Testis (tissue), 2 donors: ENCODE measurements around the gene BTBD6.

Source experiments
- POLR2A ChIP-seq: fragments of 450-650 bp; IDR thresholded peaks from one replicate; pipeline ENCODE4 v1.6.1; 2017; ENCODE audit warnings: antibody characterized with exemption, mild to moderate bottlenecking, moderate library complexity
- TF ChIP-seq, protein P1 (sequence below), 3 experiments: fragments of 450-650 bp in 2 of 3; fragments of 200-600 bp in 1 of 3; sonication (generic) in 1 of 3; IDR thresholded peaks; one replicate each; pipeline ENCODE4 v1.5.1; 2016 to 2019; ENCODE audit warnings: antibody characterized with exemption in 3 of 3, mild to moderate bottlenecking in 2 of 3, moderate library complexity in 1 of 3

GRCh38 chr14:105251920-105252319 lies 3.6 kb downstream of the BTBD6 start:
- TF ChIP-seq, protein P1, sequence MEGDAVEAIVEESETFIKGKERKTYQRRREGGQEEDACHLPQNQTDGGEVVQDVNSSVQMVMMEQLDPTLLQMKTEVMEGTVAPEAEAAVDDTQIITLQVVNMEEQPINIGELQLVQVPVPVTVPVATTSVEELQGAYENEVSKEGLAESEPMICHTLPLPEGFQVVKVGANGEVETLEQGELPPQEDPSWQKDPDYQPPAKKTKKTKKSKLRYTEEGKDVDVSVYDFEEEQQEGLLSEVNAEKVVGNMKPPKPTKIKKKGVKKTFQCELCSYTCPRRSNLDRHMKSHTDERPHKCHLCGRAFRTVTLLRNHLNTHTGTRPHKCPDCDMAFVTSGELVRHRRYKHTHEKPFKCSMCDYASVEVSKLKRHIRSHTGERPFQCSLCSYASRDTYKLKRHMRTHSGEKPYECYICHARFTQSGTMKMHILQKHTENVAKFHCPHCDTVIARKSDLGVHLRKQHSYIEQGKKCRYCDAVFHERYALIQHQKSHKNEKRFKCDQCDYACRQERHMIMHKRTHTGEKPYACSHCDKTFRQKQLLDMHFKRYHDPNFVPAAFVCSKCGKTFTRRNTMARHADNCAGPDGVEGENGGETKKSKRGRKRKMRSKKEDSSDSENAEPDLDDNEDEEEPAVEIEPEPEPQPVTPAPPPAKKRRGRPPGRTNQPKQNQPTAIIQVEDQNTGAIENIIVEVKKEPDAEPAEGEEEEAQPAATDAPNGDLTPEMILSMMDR (IDR thresholded peaks at IDR 0.05), result no peak
- no peak for TF ChIP-seq POLR2A
